ENCODE data around the gene MME. TPM values are rescaled to one million over a fixed set of nuclear protein-coding genes. Genes with fewer than 3 reads are reported as not detected.

Gene MME
- total RNA-seq, 1 donor from 2014 or later, result 0.60 TPM

- no peak for ATAC-seq
Measured at GRCh38 chr3:155149494-155149893, 69.4 kb downstream of the MME start.

GRCh38 chr3:155153242-155154186 is 73.4 kb downstream of the MME start:
- ATAC-seq, result no peak

GRCh38 chr3:155154255-155154654 is 74.1 kb downstream of the MME start:
- ATAC-seq, result no peak

- ATAC-seq, result no peak
Measured at GRCh38 chr3:155158346-155159037, 78.4 kb downstream of the MME start.

- no peak for ATAC-seq
Measured at GRCh38 chr3:155159301-155159700, 79.2 kb downstream of the MME start.

- ATAC-seq, result no peak
Measured at GRCh38 chr3:155161640-155162292, 81.6 kb downstream of the MME start.

GRCh38 chr3:155164306-155164705 is 84.2 kb downstream of the MME start:
- ATAC-seq, result no peak

- no peak for ATAC-seq
Measured at GRCh38 chr3:155166441-155166840, 86.3 kb downstream of the MME start.

GRCh38 chr3:155169197-155169596 is 89.1 kb downstream of the MME start:
- ATAC-seq, result no peak

GRCh38 chr3:155173771-155174170 is 93.7 kb downstream of the MME start:
- ATAC-seq, result no peak

GRCh38 chr3:155178810-155179436 is 98.8 kb downstream of the MME start:
- ATAC-seq, result no peak

- no peak for ATAC-seq
Measured at GRCh38 chr3:155179437-155179827, 99.3 kb downstream of the MME start.

GRCh38 chr3:155179966-155180757 is 100.0 kb downstream of the MME start:
- ATAC-seq, result no peak

GRCh38 chr3:155182467-155182866 is 102.3 kb downstream of the MME start:
- ATAC-seq, result no peak

GRCh38 chr3:155184011-155184410 is 103.9 kb downstream of the MME start:
- ATAC-seq, result no peak

GRCh38 chr3:155185631-155186071 is 105.5 kb downstream of the MME start:
- no peak for ATAC-seq

- no peak for ATAC-seq
Measured at GRCh38 chr3:155188031-155188430, 107.9 kb downstream of the MME start.

- ATAC-seq, result no peak
Measured at GRCh38 chr3:155189478-155189877, 109.4 kb downstream of the MME start.

GRCh38 chr3:155190691-155191090 is 110.6 kb downstream of the MME start:
- ATAC-seq, result no peak

- ATAC-seq, result no peak
Measured at GRCh38 chr3:155192957-155193746, 113.0 kb downstream of the MME start.

GRCh38 chr3:155193868-155194267 is 113.7 kb downstream of the MME start:
- no peak for ATAC-seq

Measured in esophagus mucosa (tissue), 1 donor.